22Rv1 (cell line): ENCODE measurements around the gene ALDH7A1.

ENCODE experiments used
- CTCF ChIP-seq: fragments of 450-650 bp; IDR thresholded peaks from 2 replicates; pipeline ENCODE4 v1.5.1; 2017; ENCODE audit warnings: mild to moderate bottlenecking
- ZFX ChIP-seq: fragments of 450-650 bp; IDR thresholded peaks from 2 replicates; pipeline ENCODE4 v1.6.1; 2017; ENCODE audit warnings: antibody characterized with exemption, borderline replicate concordance

GRCh38 chr5:126599499-126599898 is 4.5 kb upstream of the ALDH7A1 start:
- no peak for TF ChIP-seq CTCF
- TF ChIP-seq ZFX, result no peak
